Ovary (tissue), 9 donors: ENCODE results near the gene PLEKHA6. TPM values are rescaled to one million over a fixed set of nuclear protein-coding genes. Genes with fewer than 3 reads are reported as not detected.

ENCODE experiments used
- DNase-seq, 5 donors: peaks; one replicate each; pipeline ENCODE4 v3.0.0-alpha.2; 2019 to 2020
- H3K27ac ChIP-seq, 2 donors: fragments of 200-600 bp; one replicate each; pipeline versions ENCODE4 v1.5.1 to v1.8.0; 2019 to 2022
- H3K27me3 ChIP-seq: fragments of 200-600 bp; one replicate; pipeline ENCODE4 v1.8.0; 2022
- H3K36me3 ChIP-seq: fragments of 200-600 bp; sonication (generic); one replicate; pipeline ENCODE4 v1.5.1; 2019
- H3K4me1 ChIP-seq: one replicate; pipeline ENCODE4 v1.8.1; 2013; ENCODE audit warnings: mild to moderate bottlenecking, moderate library complexity; ENCODE audit not compliant: insufficient read depth
- H3K4me3 ChIP-seq: fragments of 200-600 bp; sonication (generic); one replicate; pipeline ENCODE4 v1.5.1; 2017
- H3K9me3 ChIP-seq, 2 donors: fragments of 200-600 bp in 1 of 2; sonication (generic) in 1 of 2; one replicate each; pipeline versions ENCODE4 v1.5.1 to v1.8.1; 2013 to 2019; ENCODE audit warnings: mild to moderate bottlenecking in 1 of 2, moderate library complexity in 1 of 2
- EP300 ChIP-seq: sonication (generic); formaldehyde crosslinking; IDR thresholded peaks from one replicate; pipeline ENCODE4 v1.6.1; 2017; ENCODE audit warnings: antibody characterized with exemption
- POLR2A ChIP-seq: fragments of 450-650 bp; IDR thresholded peaks from one replicate; pipeline ENCODE4 v1.6.1; 2017; ENCODE audit warnings: antibody characterized with exemption, mild to moderate bottlenecking, moderate library complexity
- WGBS, 3 donors: extraction: QIAGEN DNeasy Blood & Tissue Kit in 1 of 3; methylation state at CpG; one replicate each; pipeline versions ENCODE4 v1.1.5 to v1.1.7; 2013 to 2017; 5-methylcytosine and 5-hydroxymethylcytosine counted together
- intact Hi-C, 4 donors: fragments of 100-400 bp; cut with DNase I; formaldehyde crosslinking; loops; one replicate each; pipeline versions ENCODE4 v1.11.0 to v1.15.1; 2022 to 2023
- polyA plus RNA-seq, 2 donors: library from polyadenylated mRNA; stranded (reverse); fragments of 200-250 nt in 1 of 2; fragments of 350-450 nt in 1 of 2; fragmentation: Illumina TruSeq in 1 of 2; extraction: RNeasy Lipid Tissue Mini Kit (QIAGEN cat#74804) in 1 of 2; gene quantifications; one replicate each; pipeline ENCODE4 v1.2.3, GENCODE V29; 2013 to 2014
- total RNA-seq, 7 donors: library from RNA; depleted of rRNA in 2 of 7; stranded (reverse); fragments of >200 nt in 2 of 7; fragmentation: NEBNext Ultra II Directional in 3 of 7; extraction: Animal tissue kit (Norgen Biotek cat#: 25700) in 3 of 7; gene quantifications; one replicate each; pipeline versions ENCODE4 v1.1.0 to v1.2.4, GENCODE V29; 2016 to 2023
- TF ChIP-seq, protein P1 (sequence below), 3 donors: fragments of 450-650 bp in 2 of 3; fragments of 200-600 bp in 1 of 3; IDR thresholded peaks; one replicate each; pipeline versions ENCODE4 v1.5.1 to v1.8.0; 2016 to 2022; ENCODE audit warnings: antibody characterized with exemption in 3 of 3, mild to moderate bottlenecking in 1 of 3
- donor health status: DM: no; HTN: no; CAD: no; lungs with moderate emphysema.
- donor health status: DM: no; HTN: no; CAD: no.
- donor health status: Bipolar disorder and iron deficiency.
- donor health status: DM: yes; HTN: yes; CAD: no.
- donor health status: DM: no; HTN: no; CAD: no.
- donor health status: DM: yes; HTN: yes; CAD: no.

The PLEKHA6 gene
- total and polyA plus RNA-seq, 9 donors = 2.3 to 20.5 (median 6.6) TPM

DNA sequence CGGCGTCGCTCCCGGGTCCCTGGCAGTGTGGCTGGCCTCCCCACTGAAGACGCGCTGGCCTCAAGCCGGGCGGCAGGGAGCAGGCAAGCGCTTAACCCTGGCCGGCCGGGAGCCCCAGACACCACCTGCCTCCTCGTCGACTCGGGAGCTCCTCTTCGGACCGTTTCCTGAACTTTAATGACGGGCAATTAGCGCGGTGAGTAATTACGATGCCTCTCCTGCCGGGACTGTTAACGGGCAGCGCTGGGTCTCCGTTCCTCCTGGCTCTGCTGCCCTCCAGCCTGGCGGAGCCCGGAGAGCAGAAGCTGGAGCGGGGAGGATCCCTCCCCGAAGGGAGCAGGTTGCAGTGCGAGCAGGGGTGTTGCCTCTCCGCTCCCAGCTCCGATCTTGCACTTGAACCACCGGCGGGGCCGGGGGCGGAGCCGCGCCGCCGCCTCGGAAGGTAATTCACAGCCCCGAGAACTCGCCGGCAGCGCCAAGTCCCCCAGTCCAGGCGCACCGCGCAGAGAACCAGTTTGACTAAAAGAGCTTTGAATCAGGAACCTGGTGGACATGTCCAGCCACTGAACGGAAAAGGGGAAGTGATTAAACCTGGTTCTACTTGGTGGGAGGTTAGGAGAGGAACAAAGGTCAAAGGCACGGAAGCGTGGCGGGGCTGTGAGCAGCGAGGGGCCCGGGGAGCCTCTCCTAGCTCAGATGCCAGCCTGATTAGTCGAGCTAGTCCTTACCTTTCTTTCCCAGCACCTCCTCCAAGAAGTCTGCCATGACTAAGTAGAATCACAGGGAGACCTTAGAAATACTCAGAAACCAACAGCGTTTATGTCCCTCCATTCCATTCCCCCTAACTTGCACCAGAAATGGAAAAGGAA lies 18.3 kb upstream of the PLEKHA6 start:
- WGBS, 3 donors = 2 to 3% (median 2%) methylated on average over 51 to 55 of the region's 55 CpGs
- TF ChIP-seq, protein P1, sequence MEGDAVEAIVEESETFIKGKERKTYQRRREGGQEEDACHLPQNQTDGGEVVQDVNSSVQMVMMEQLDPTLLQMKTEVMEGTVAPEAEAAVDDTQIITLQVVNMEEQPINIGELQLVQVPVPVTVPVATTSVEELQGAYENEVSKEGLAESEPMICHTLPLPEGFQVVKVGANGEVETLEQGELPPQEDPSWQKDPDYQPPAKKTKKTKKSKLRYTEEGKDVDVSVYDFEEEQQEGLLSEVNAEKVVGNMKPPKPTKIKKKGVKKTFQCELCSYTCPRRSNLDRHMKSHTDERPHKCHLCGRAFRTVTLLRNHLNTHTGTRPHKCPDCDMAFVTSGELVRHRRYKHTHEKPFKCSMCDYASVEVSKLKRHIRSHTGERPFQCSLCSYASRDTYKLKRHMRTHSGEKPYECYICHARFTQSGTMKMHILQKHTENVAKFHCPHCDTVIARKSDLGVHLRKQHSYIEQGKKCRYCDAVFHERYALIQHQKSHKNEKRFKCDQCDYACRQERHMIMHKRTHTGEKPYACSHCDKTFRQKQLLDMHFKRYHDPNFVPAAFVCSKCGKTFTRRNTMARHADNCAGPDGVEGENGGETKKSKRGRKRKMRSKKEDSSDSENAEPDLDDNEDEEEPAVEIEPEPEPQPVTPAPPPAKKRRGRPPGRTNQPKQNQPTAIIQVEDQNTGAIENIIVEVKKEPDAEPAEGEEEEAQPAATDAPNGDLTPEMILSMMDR (IDR thresholded peaks at IDR 0.05) = no peak
- no peak for TF ChIP-seq POLR2A
- TF ChIP-seq EP300 = no peak
- peak in 1 of 5 donors; percentile 29 for DNase-seq
- intact Hi-C loops = no loop called here
- H3K36me3 ChIP-seq = no peaks in the 10 kb centered on the region
- H3K27me3 ChIP-seq = no peaks in the 10 kb centered on the region
- no peak overlapping the region for H3K27ac ChIP-seq
- no peaks in the 10 kb centered on the region for H3K4me1 ChIP-seq
- peak overlapping the region; percentile 30 for H3K4me3 ChIP-seq
- no peaks in the 10 kb centered on the region for H3K9me3 ChIP-seq

GRCh38 chr1:204376919-204377799 lies 17.4 kb upstream of the PLEKHA6 start:
- intact Hi-C loops = no loop called here
- H3K27ac ChIP-seq = no peak overlapping the region
- TF ChIP-seq, protein P1 (IDR thresholded peaks at IDR 0.05) = no peak
- TF ChIP-seq POLR2A (no peak), EP300 (no peak)
- H3K4me1 ChIP-seq = no peaks in the 10 kb centered on the region
- no peaks in the 10 kb centered on the region for H3K36me3 ChIP-seq
- no peaks in the 10 kb centered on the region for H3K27me3 ChIP-seq
- 55 to 57% (median 57%) methylated on average over 28 of the region's 28 CpGs for WGBS, 3 donors
- DNase-seq = no peak
- H3K9me3 ChIP-seq = no peaks in the 10 kb centered on the region
- peak overlapping the region; percentile 30 for H3K4me3 ChIP-seq

DNA sequence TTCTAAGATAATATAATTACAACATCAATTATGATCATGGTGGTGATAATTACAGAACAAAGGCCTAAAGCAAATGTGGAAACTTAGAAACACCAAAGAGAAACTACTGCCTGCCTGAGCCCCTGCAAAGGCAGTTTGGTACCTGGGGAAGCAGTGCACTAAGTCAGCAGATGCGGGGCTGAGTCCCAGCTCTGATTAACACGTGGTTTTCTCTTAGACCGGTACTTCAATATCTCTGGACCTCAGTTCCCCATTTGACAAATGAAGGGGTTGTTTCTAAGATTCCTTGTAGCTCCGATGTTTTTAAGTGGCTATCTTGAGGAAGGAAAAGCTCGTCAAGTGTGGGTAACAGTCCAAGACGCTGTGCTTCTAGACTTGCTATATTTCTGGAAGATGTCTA lies 16.7 kb upstream of the PLEKHA6 start:
- H3K4me1 ChIP-seq = no peaks in the 10 kb centered on the region
- no peak for DNase-seq
- no peak overlapping the region for H3K27ac ChIP-seq
- H3K36me3 ChIP-seq = no peaks in the 10 kb centered on the region
- TF ChIP-seq EP300 = no peak
- no peak for TF ChIP-seq POLR2A
- TF ChIP-seq, protein P1 (IDR thresholded peaks at IDR 0.05) = no peak
- H3K4me3 ChIP-seq = no peak overlapping the region
- no peaks in the 10 kb centered on the region for H3K27me3 ChIP-seq
- H3K9me3 ChIP-seq = no peaks in the 10 kb centered on the region
- 80 to 85% (median 81%) methylated on average over 6 of the region's 6 CpGs for WGBS, 3 donors
- intact Hi-C loops = no loop called here

DNA sequence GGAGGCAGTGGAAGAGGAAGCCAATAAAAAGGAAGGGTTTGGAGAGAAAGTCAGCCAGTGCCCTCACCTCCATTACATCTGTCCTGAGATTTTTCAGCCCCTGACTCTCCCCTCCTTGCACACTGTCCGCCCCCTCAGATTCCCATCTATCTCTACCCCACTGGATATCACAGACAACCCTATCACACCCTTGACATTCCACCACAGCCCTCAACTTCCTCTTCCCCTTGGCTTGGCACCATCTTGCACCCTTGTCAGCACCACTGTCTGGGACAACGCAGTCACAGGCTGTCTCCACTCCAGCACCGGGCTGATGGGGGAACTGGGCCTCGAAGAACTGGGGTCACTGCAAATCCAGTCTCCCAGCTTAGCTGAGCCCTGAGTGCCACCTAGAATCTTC lies 14.2 kb upstream of the PLEKHA6 start:
- H3K4me1 ChIP-seq = no peaks in the 10 kb centered on the region
- 82 to 88% (median 86%) methylated on average over 4 of the region's 4 CpGs for WGBS, 3 donors
- no peak for TF ChIP-seq EP300
- TF ChIP-seq, protein P1 (IDR thresholded peaks at IDR 0.05) = no peak
- TF ChIP-seq POLR2A = no peak
- no peak overlapping the region for H3K27ac ChIP-seq
- no peaks in the 10 kb centered on the region for H3K36me3 ChIP-seq
- H3K4me3 ChIP-seq = no peak overlapping the region
- DNase-seq = no peak
- no peaks in the 10 kb centered on the region for H3K9me3 ChIP-seq
- no peaks in the 10 kb centered on the region for H3K27me3 ChIP-seq
- intact Hi-C loops = no loop called here
